PC-9 (cell line): ENCODE results near the gene C12orf60. TPM values are rescaled to one million over a fixed set of nuclear protein-coding genes. Genes with fewer than 3 reads are reported as not detected.

ENCODE experiments used
- BruUV-seq: library from RNA; stranded (reverse); fragments of 400-500 nt; replicated peaks from 2 replicates; lab custom pipeline; 2021; lab: Mats Ljungman, UMichigan
- CTCF ChIA-PET: fragments of 300-600 bp; sonication (Branson Sonifier 250); formaldehyde crosslinking; loops from one replicate; lab custom pipeline; 2022; ENCODE audit warnings: antibody characterized with exemption; lab: Charles Lee
- POLR2A ChIA-PET: fragments of 300-600 bp; sonication (Branson Sonifier 250); formaldehyde crosslinking; loops from one replicate; lab custom pipeline; 2022; ENCODE audit warnings: antibody characterized with exemption; ENCODE audit not compliant: unreplicated experiment; lab: Charles Lee
- DNase-seq, 2 experiments: peaks; one replicate each; pipeline versions ENCODE4 v3.0.0 to v3.0.0-alpha.2; 2015 to 2022; ENCODE audit warnings: mixed read lengths in 1 of 2
- H2AFZ ChIP-seq: fragments of 200-600 bp; sonication (generic); 2 replicates; pipeline ENCODE4 v1.8.1; 2017; ENCODE audit warnings: antibody characterized with exemption
- H3F3A ChIP-seq: fragments of 200-600 bp; sonication (generic); 2 replicates; pipeline ENCODE4 v1.8.1; 2017; ENCODE audit warnings: antibody characterized with exemption, mild to moderate bottlenecking, low read depth; ENCODE audit not compliant: insufficient read depth
- H3K27ac ChIP-seq: fragments of 200-600 bp; sonication (generic); 2 replicates; pipeline ENCODE4 v1.6.1; 2016; ENCODE audit warnings: mixed run types
- H3K27me3 ChIP-seq: fragments of 200-600 bp; sonication (generic); 2 replicates; pipeline ENCODE4 v1.6.1; 2016; ENCODE audit warnings: low read depth, mixed run types; ENCODE audit not compliant: insufficient read depth
- H3K36me3 ChIP-seq: fragments of 200-600 bp; sonication (generic); 2 replicates; pipeline ENCODE4 v1.6.1; 2016; ENCODE audit warnings: low read depth, mixed run types
- H3K4me1 ChIP-seq: fragments of 200-600 bp; sonication (generic); replicated peaks from 2 replicates; pipeline ENCODE4 v1.6.1; 2016; ENCODE audit warnings: mixed run types; ENCODE audit not compliant: insufficient read depth
- H3K4me2 ChIP-seq: fragments of 200-600 bp; sonication (generic); 2 replicates; pipeline ENCODE4 v1.6.1; 2017; ENCODE audit warnings: mixed run types
- H3K4me3 ChIP-seq: fragments of 200-600 bp; sonication (generic); 2 replicates; pipeline ENCODE4 v1.6.1; 2016; ENCODE audit warnings: mixed run types
- H3K79me2 ChIP-seq: fragments of 200-600 bp; sonication (generic); 2 replicates; pipeline ENCODE4 v1.6.1; 2017; ENCODE audit warnings: low read depth, mixed run types
- H3K9me2 ChIP-seq: fragments of 200-600 bp; sonication (generic); 2 replicates; pipeline ENCODE4 v1.8.1; 2017; ENCODE audit warnings: mild to moderate bottlenecking; ENCODE audit not compliant: insufficient read depth
- H3K9me3 ChIP-seq: fragments of 200-600 bp; sonication (generic); 2 replicates; pipeline ENCODE4 v1.8.1; 2016; ENCODE audit warnings: low read depth; ENCODE audit not compliant: insufficient read depth
- H4K20me1 ChIP-seq: fragments of 200-600 bp; sonication (generic); 2 replicates; pipeline ENCODE4 v1.8.1; 2017; ENCODE audit not compliant: insufficient read depth
- EZH2 ChIP-seq: fragments of 200-600 bp; sonication (generic); IDR thresholded peaks from 2 replicates; pipeline ENCODE4 v1.8.0; 2017; ENCODE audit warnings: antibody characterized with exemption, low read depth
- intact Hi-C: fragments of 100-400 bp; cut with micrococcal nuclease; formaldehyde crosslinking; loops from one replicate; pipeline ENCODE4 v1.10.0; 2022; ENCODE audit not compliant: unreplicated experiment
- total RNA-seq: library from RNA; stranded (reverse); gene quantifications from 2 replicates; pipeline ENCODE4 v1.2.3, GENCODE V29; 2021
- TF ChIP-seq, protein P1 (sequence below): fragments of 200-600 bp; sonication (generic); conservative IDR thresholded peaks from 2 replicates; pipeline ENCODE4 v1.6.1; 2017; ENCODE audit warnings: mixed run types, antibody characterized with exemption, mild to moderate bottlenecking, moderate library complexity

C12orf60 gene
- total RNA-seq, 1 experiment from 2014 or later: 4.0 TPM

DNA sequence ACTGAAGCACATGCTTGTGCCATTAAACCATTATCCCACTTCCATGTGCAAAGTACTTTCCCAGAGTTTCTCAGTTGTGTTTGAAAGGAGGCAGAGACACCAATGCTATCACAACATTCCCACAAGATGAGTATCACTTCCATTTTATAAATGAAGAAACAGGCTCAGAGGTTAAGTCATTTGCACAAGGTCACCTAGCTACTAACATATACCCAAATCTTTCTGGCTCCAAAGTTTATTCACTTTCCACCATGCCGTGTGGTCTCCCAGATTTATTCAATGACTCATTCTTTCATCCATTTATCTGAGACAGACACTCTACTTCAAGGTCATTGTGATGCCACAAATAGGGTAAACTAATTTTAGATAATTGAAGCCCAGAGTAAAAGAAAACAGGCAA lies 30.5 kb downstream of the C12orf60 start:
- DNase-seq: no peak
- Histone ChIP-seq H3K9me3 (no peaks in the 10 kb centered on the region), H3K4me2 (no peak overlapping the region), H3K9me2 (no peaks in the 10 kb centered on the region; the same call in 1 of the 2 replicates), H3K4me3 (no peak overlapping the region), H3F3A (peaks cover 37% of the 10 kb centered on the region), H3K79me2 (no peaks in the 10 kb centered on the region), H3K36me3 (no peaks in the 10 kb centered on the region), H2AFZ (no peak overlapping the region), H3K27ac (no peak overlapping the region), H4K20me1 (no peaks in the 10 kb centered on the region), H3K27me3 (no peaks in the 10 kb centered on the region), H3K4me1 (peaks cover 39% of the 10 kb centered on the region)
- ChIA-PET CTCF (no interaction called here), POLR2A (no interaction called here)
- TF ChIP-seq, protein P1, sequence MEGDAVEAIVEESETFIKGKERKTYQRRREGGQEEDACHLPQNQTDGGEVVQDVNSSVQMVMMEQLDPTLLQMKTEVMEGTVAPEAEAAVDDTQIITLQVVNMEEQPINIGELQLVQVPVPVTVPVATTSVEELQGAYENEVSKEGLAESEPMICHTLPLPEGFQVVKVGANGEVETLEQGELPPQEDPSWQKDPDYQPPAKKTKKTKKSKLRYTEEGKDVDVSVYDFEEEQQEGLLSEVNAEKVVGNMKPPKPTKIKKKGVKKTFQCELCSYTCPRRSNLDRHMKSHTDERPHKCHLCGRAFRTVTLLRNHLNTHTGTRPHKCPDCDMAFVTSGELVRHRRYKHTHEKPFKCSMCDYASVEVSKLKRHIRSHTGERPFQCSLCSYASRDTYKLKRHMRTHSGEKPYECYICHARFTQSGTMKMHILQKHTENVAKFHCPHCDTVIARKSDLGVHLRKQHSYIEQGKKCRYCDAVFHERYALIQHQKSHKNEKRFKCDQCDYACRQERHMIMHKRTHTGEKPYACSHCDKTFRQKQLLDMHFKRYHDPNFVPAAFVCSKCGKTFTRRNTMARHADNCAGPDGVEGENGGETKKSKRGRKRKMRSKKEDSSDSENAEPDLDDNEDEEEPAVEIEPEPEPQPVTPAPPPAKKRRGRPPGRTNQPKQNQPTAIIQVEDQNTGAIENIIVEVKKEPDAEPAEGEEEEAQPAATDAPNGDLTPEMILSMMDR: no peak
- TF ChIP-seq EZH2: no peak
- no TSS peak for BruUV-seq
- intact Hi-C loops: no loop called here

DNA sequence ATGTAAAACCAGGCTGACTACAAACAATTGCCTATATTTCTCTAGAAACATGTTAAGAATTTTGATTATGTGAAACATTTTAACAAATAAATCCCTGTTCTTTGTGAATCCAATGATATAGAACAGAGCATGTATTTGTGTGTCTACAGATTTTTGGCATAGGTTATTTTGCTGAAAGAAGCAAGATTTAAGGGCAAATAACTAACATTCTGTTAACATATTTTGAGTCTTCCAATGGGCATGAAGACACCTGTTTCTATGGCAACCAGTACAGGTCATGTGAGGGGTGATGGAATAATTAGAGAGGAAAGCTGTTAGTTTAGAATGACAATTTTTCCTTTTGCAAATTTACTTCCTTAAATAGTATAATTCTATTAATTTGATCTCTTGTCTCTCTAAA lies 31.0 kb downstream of the C12orf60 start:
- H3K4me3 ChIP-seq: no peak overlapping the region
- no peak overlapping the region for H3K4me2 ChIP-seq
- no peaks in the 10 kb centered on the region; the same call in 1 of the 2 replicates for H3K9me2 ChIP-seq
- CTCF ChIA-PET: no interaction called here
- DNase-seq: no peak
- peaks cover 5% of the 10 kb centered on the region; the same call in 1 of the 2 replicates for H3K9me3 ChIP-seq
- no peak for TF ChIP-seq EZH2
- TF ChIP-seq, protein P1: no peak
- H4K20me1 ChIP-seq: no peaks in the 10 kb centered on the region
- peaks cover 37% of the 10 kb centered on the region for H3F3A ChIP-seq
- peaks cover 39% of the 10 kb centered on the region for H3K4me1 ChIP-seq
- H3K27me3 ChIP-seq: no peaks in the 10 kb centered on the region
- H3K79me2 ChIP-seq: no peaks in the 10 kb centered on the region
- no peak overlapping the region for H2AFZ ChIP-seq
- intact Hi-C loops: no loop called here
- POLR2A ChIA-PET: no interaction called here
- no peaks in the 10 kb centered on the region for H3K36me3 ChIP-seq
- BruUV-seq: no TSS peak
- H3K27ac ChIP-seq: peak overlapping the region; percentile 90; the same call in 1 of the 2 replicates

DNA sequence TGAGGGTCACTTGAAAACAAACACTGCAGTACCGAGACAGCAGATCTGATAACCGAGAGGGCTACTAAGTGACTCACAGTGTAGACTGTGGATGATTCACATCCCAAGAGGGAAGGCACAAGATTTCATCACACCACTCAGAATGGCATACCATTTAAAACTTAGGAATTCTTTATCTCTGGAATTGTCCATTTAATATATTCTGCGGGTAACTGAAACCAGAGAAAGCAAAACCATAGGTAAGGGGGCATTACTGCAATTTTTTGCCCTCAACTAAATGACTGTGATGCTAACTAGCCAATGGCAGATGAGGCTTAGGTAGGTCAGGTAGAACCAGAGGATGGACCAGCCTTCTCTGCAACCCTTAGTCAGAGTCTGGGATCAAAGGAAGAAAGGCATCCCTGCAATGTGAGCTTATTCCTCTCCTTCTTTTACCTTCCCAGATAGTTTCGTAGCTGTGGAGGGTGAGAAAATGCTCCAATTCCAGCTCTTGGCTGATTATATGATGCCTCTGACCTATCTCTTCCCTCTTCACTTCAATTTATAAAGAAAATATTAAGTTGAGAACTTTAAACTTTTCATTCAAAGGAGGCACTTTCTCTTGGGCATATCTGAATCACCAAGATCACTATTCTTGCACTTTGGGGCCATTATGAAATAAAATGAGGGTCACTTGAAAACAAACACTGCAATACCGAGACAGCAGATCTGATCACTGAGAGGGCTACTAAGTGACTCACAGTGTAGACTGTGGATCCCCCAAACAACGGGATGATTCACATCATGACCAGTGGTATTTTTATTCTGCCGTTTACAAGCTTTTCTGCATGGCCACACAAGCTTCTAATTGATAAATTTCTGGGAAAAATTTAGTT lies 33.1 kb downstream of the C12orf60 start:
- POLR2A ChIA-PET: interaction anchor here (0.5 to 1.0 kb wide), 6 partner anchors 33 to 365 kb away, joined by 3 to 12 read pairs (median 4); partner anchors contain the start of genes C12orf60 and WBP11

More for the DNA sequence above, 33.1 kb downstream of the C12orf60 start:
- H4K20me1 ChIP-seq: no peaks in the 10 kb centered on the region
- peaks cover 37% of the 10 kb centered on the region for H3F3A ChIP-seq
- no peaks in the 10 kb centered on the region for H3K27me3 ChIP-seq
- intact Hi-C loops: loop anchor here (1.0 to 2.0 kb wide), 2 partner anchors 33 to 60 kb away; partner anchors contain the start of genes C12orf60 and WBP11
- peaks cover 6% of the 10 kb centered on the region; the same call in 1 of the 2 replicates for H3K9me3 ChIP-seq
- H2AFZ ChIP-seq: peak overlapping the region; percentile 59; the same call in 1 of the 2 replicates
- peak overlapping the region; percentile 90 for H3K27ac ChIP-seq
- peaks cover 45% of the 10 kb centered on the region for H3K4me1 ChIP-seq
- TF ChIP-seq EZH2: no peak
- TF ChIP-seq, protein P1: no peak
- no peaks in the 10 kb centered on the region for H3K36me3 ChIP-seq
- H3K4me2 ChIP-seq: peak overlapping the region; percentile 65
- CTCF ChIA-PET: interaction anchor here (0.5 to 1.1 kb wide), 2 partner anchors 26 to 157 kb away, joined by 3 read pairs; no protein-coding TSS in a partner anchor
- TSS peak; percentile 86 for BruUV-seq
- H3K79me2 ChIP-seq: no peaks in the 10 kb centered on the region
- peak; percentile 57 to 93 for DNase-seq
- no peaks in the 10 kb centered on the region; the same call in 1 of the 2 replicates for H3K9me2 ChIP-seq
- H3K4me3 ChIP-seq: peak overlapping the region; percentile 31
